Endothelial cell of umbilical vein (primary cell): ENCODE measurements around the gene PRDM2. TPM values are rescaled to one million over a fixed set of nuclear protein-coding genes. Genes with fewer than 3 reads are reported as not detected.

Experiments
- BruUV-seq: library from RNA; stranded (reverse); fragments of 400-500 nt; replicated peaks from 2 replicates; lab custom pipeline; 2021; lab: Mats Ljungman, UMichigan
- CTCF ChIA-PET: fragments of 300-600, 350-600 bp; sonication (Branson Sonifier 250); formaldehyde crosslinking; loops from one replicate; lab custom pipeline; 2021; ENCODE audit warnings: antibody characterized with exemption, inconsistent platforms; lab: Charles Lee
- POLR2A ChIA-PET: fragments of 300-600, 350-600 bp; sonication (Branson Sonifier 250); formaldehyde crosslinking; loops from one replicate; lab custom pipeline; 2021; ENCODE audit warnings: antibody characterized with exemption, inconsistent platforms; lab: Charles Lee
- DNase-seq: peaks from one replicate; pipeline ENCODE4 v3.0.0-alpha.2; 2011; ENCODE audit warnings: low read depth, low spot score
- FAIRE-seq: peaks from 2 replicates; lab custom pipeline; 2011; peaks lifted over from hg19 to GRCh38; lab: Jason Lieb, UNC
- H2AFZ ChIP-seq: 2 replicates; pipeline ENCODE4 v1.6.0; 2012; ENCODE audit warnings: low read depth, low read length, control low read depth, inconsistent platforms
- H3K27ac ChIP-seq: 2 replicates; pipeline ENCODE4 v1.5.1; 2011; ENCODE audit warnings: low read depth, mild to moderate bottlenecking, control low read depth, low read length, moderate library complexity; ENCODE audit not compliant: insufficient read depth
- H3K27me3 ChIP-seq, 2 experiments: 2 replicates each; pipeline versions ENCODE4 v1.6.0 to v1.6.1; 2011; ENCODE audit warnings: low read length in 2 of 2, mixed read lengths in 1 of 2; ENCODE audit not compliant: control insufficient read depth in 2 of 2, insufficient read depth in 2 of 2
- H3K36me3 ChIP-seq, 2 experiments: 2 replicates in 1 of 2; 3 replicates in 1 of 2; pipeline ENCODE4 v1.5.1; 2011; ENCODE audit warnings: low read length in 2 of 2, mild to moderate bottlenecking in 1 of 2, moderate library complexity in 1 of 2; ENCODE audit not compliant: control insufficient read depth in 2 of 2, insufficient read depth in 2 of 2; ENCODE audit errors: extremely low read depth in 1 of 2
- H3K4me1 ChIP-seq: 3 replicates; pipeline ENCODE4 v1.5.1; 2011; ENCODE audit warnings: mild to moderate bottlenecking, low read length; ENCODE audit not compliant: control insufficient read depth, insufficient read depth; ENCODE audit errors: extremely low read depth
- H3K4me2 ChIP-seq: 2 replicates; pipeline ENCODE4 v1.6.1; 2011; ENCODE audit warnings: low read length, control low read depth, mixed read lengths; ENCODE audit not compliant: insufficient read depth
- H3K4me3 ChIP-seq, 3 experiments: fragments of 200-600 bp in 1 of 3; sonication (generic), shearing (Covaris generic) in 1 of 3; replicated peaks in 1 of 3; 2 replicates each; pipeline ENCODE4 v1.5.1; 2011 to 2016; ENCODE audit warnings: control low read depth in 3 of 3, low read length in 3 of 3, mild to moderate bottlenecking in 2 of 3, inconsistent platforms in 1 of 3, low read depth in 1 of 3, moderate library complexity in 1 of 3; ENCODE audit not compliant: insufficient read depth in 1 of 3
- H3K79me2 ChIP-seq: 2 replicates; pipeline ENCODE4 v1.6.0; 2012; ENCODE audit warnings: low read length, inconsistent platforms; ENCODE audit not compliant: control insufficient read depth, insufficient read depth
- H3K9ac ChIP-seq: replicated peaks from 2 replicates; pipeline ENCODE3; 2011; ENCODE audit warnings: low read length, control low read depth; ENCODE audit not compliant: insufficient read depth; ENCODE audit errors: extremely low read depth
- H3K9me1 ChIP-seq: replicated peaks from 3 replicates; pipeline ENCODE4 v1.6.0; 2011; ENCODE audit warnings: mild to moderate bottlenecking, low read length; ENCODE audit not compliant: control insufficient read depth, insufficient read depth; ENCODE audit errors: extremely low read depth
- H3K9me3 ChIP-seq: replicated peaks from 2 replicates; pipeline ENCODE4 v1.5.1; 2012; ENCODE audit warnings: low read length, inconsistent platforms; ENCODE audit not compliant: control insufficient read depth, insufficient read depth
- H4K20me1 ChIP-seq: replicated peaks from 2 replicates; pipeline ENCODE3; 2011; ENCODE audit warnings: mild to moderate bottlenecking, low read length; ENCODE audit not compliant: control insufficient read depth, insufficient read depth; ENCODE audit errors: extremely low read depth
- CTCF ChIP-seq, 2 donors: IDR thresholded peaks; 1 replicate in 1 of 2; 2 replicates in 1 of 2; pipeline ENCODE4 v1.5.1; 2011; ENCODE audit warnings: low read length in 2 of 2, mild to moderate bottlenecking in 2 of 2, moderate library complexity in 2 of 2, control low read depth in 1 of 2, inconsistent platforms in 1 of 2, low read depth in 1 of 2; ENCODE audit not compliant: insufficient read depth in 1 of 2; ENCODE audit errors: extremely low read depth in 1 of 2
- EZH2 ChIP-seq: IDR thresholded peaks from 2 replicates; pipeline ENCODE4 v1.6.1; 2012; ENCODE audit warnings: borderline replicate concordance, low read depth, mild to moderate bottlenecking, moderate library complexity, low read length, inconsistent platforms; ENCODE audit not compliant: severe bottlenecking
- GATA2 ChIP-seq: IDR thresholded peaks from 2 replicates; pipeline ENCODE4 v1.7.0; 2011; ENCODE audit warnings: low read depth, mild to moderate bottlenecking, moderate library complexity, mixed read lengths, low read length; ENCODE audit not compliant: insufficient read length, insufficient read depth
- JUN ChIP-seq: IDR thresholded peaks from 2 replicates; pipeline ENCODE4 v1.6.1; 2011; ENCODE audit warnings: borderline replicate concordance, low read depth; ENCODE audit not compliant: insufficient read length, insufficient read depth
- MYC ChIP-seq: IDR thresholded peaks from one replicate; pipeline ENCODE4 v1.6.1; 2011; ENCODE audit warnings: mild to moderate bottlenecking, low read depth, low read length
- POLR2A ChIP-seq: IDR thresholded peaks from 2 replicates; pipeline ENCODE4 v1.6.1; 2012; ENCODE audit warnings: low read depth, mild to moderate bottlenecking, control low read depth, low read length
- POLR2AphosphoS5 ChIP-seq: IDR thresholded peaks from 2 replicates; pipeline ENCODE4 v1.6.1; 2012; ENCODE audit warnings: low read depth, mild to moderate bottlenecking, control low read depth, low read length, moderate library complexity; ENCODE audit not compliant: insufficient read depth
- dilution Hi-C: fragments of 300-500 bp; cut with MboI; formaldehyde crosslinking; loops from one replicate; pipeline ENCODE4 v1.15.0; 2019; ENCODE audit warnings: low sequenced_read_pairs; ENCODE audit not compliant: extremely low pct_ligation_motif_present
- intact Hi-C: fragments of 100-400 bp; cut with micrococcal nuclease; formaldehyde crosslinking; loops from one replicate; pipeline ENCODE4 v1.10.0; 2022
- polyA plus RNA-seq, 4 experiments: library from polyadenylated mRNA; depleted of rRNA in 3 of 4; stranded (reverse) in 3 of 4; unstranded in 1 of 4; fragments of >200 nt; gene quantifications; 2 replicates each; pipeline versions ENCODE4 v1.2.1 to v1.2.3, GENCODE V29; 2011 to 2012; ENCODE audit warnings: missing spikeins in 1 of 4
- total RNA-seq: library from RNA; stranded (reverse); gene quantifications from 2 replicates; pipeline ENCODE4 v1.2.3, GENCODE V29; 2021

Gene PRDM2
- total and polyA plus RNA-seq, 2 donors (not counting 3 experiments of a cell fraction or from before 2014, with no cell fraction given) = 11.3 to 35.7 TPM

- H3K27me3 ChIP-seq = no peaks in the 10 kb centered on the region
- H3K79me2 ChIP-seq = no peaks in the 10 kb centered on the region
- H3K9me1 ChIP-seq = no peaks in the 10 kb centered on the region
- no peak overlapping the region for H3K27ac ChIP-seq
- TF ChIP-seq GATA2 (no peak), CTCF (IDR thresholded peaks at IDR 0.05; ENCODE audit: extremely low read depth in 1 of 2, insufficient read depth in 1 of 2, low read depth in 1 of 2, low read length in 2 of 2) (no peak), EZH2 (no peak), POLR2A (no peak), JUN (no peak), MYC (no peak), POLR2AphosphoS5 (no peak)
- POLR2A ChIA-PET = no interaction called here
- H3K4me2 ChIP-seq = no peak overlapping the region
- dilution Hi-C loops (no loop called here), intact Hi-C loops (no loop called here)
- no peak for DNase-seq
- H3K36me3 ChIP-seq = no peaks in the 10 kb centered on the region
- CTCF ChIA-PET = no interaction called here
- no peaks in the 10 kb centered on the region for H4K20me1 ChIP-seq
- no peak overlapping the region for H3K4me3 ChIP-seq
- FAIRE-seq = no peak
- no peak overlapping the region for H2AFZ ChIP-seq
- no TSS peak for BruUV-seq
- H3K4me1 ChIP-seq = no peaks in the 10 kb centered on the region
- H3K9ac ChIP-seq = no peak overlapping the region
- H3K9me3 ChIP-seq = no peaks in the 10 kb centered on the region
These were observed 103.7 kb downstream of the PRDM2 start for GRCh38 chr1:13803546-13804239.
